Breast epithelium (tissue), 4 donors: ENCODE measurements around the gene GPAM. TPM values are rescaled to one million over a fixed set of nuclear protein-coding genes. Genes with fewer than 3 reads are reported as not detected.

Source experiments
- DNase-seq, 2 donors: peaks; one replicate each; pipeline ENCODE4 v3.0.0-alpha.2; 2019; ENCODE audit warnings: low spot score in 2 of 2
- H3K27ac ChIP-seq, 2 donors: fragments of 200-600 bp; sonication (generic) in 1 of 2; one replicate each; pipeline ENCODE4 v1.5.1; 2016 to 2019; ENCODE audit warnings: mild to moderate bottlenecking in 1 of 2
- H3K27me3 ChIP-seq, 2 donors: fragments of 200-600 bp; sonication (generic) in 1 of 2; one replicate each; pipeline versions ENCODE4 v1.5.1 to v1.6.0; 2017 to 2019; ENCODE audit warnings: control low read depth in 1 of 2, mild to moderate bottlenecking in 1 of 2
- H3K36me3 ChIP-seq: fragments of 200-600 bp; one replicate; pipeline ENCODE4 v1.5.1; 2019
- H3K4me1 ChIP-seq, 2 donors: fragments of 200-600 bp; sonication (generic); one replicate each; pipeline ENCODE4 v1.5.1; 2016 to 2019; ENCODE audit warnings: control low read depth in 1 of 2
- H3K4me3 ChIP-seq, 3 donors: fragments of 200-600 bp; sonication (generic); 1 replicate in 2 of 3; 2 replicates in 1 of 3; pipeline ENCODE4 v1.5.1; 2016 to 2019; ENCODE audit warnings: mild to moderate bottlenecking in 3 of 3, moderate library complexity in 2 of 3
- H3K9me3 ChIP-seq, 2 donors: fragments of 200-600 bp; sonication (generic) in 1 of 2; one replicate each; pipeline ENCODE4 v1.5.1; 2016 to 2019; ENCODE audit warnings: control low read depth in 1 of 2
- CTCF ChIP-seq, 3 donors: fragments of 450-650 bp; IDR thresholded peaks; one replicate each; pipeline ENCODE4 v1.5.1; 2016 to 2017; ENCODE audit warnings: antibody characterized with exemption in 3 of 3, mild to moderate bottlenecking in 3 of 3, moderate library complexity in 3 of 3
- POLR2A ChIP-seq: fragments of 450-650 bp; IDR thresholded peaks from one replicate; pipeline ENCODE4 v1.6.1; 2016; ENCODE audit warnings: antibody characterized with exemption, mild to moderate bottlenecking, moderate library complexity
- POLR2AphosphoS5 ChIP-seq, 3 donors: sonication (generic); formaldehyde crosslinking; IDR thresholded peaks; one replicate each; pipeline ENCODE4 v1.6.1; 2017; ENCODE audit warnings: antibody characterized with exemption in 3 of 3
- intact Hi-C: fragments of 100-400 bp; cut with DNase I; formaldehyde crosslinking; loops from one replicate; pipeline ENCODE4 v1.15.1; 2023; ENCODE audit warnings: low total_unique reads
- total RNA-seq, 3 donors: library from RNA; depleted of rRNA; stranded (reverse); fragments of >200 nt; gene quantifications; one replicate each; pipeline ENCODE4 v1.1.0, GENCODE V29; 2016

Gene GPAM
- total RNA-seq, 3 donors from 2014 or later = 13.4 to 462 (median 26.3) TPM

- Histone ChIP-seq H3K27ac (no peak overlapping the region), H3K4me1 (no peaks in the 10 kb centered on the region), H3K27me3 (no peaks in the 10 kb centered on the region), H3K36me3 (no peaks in the 10 kb centered on the region), H3K4me3 (no peak overlapping the region), H3K9me3 (no peaks in the 10 kb centered on the region)
- no peak for DNase-seq
- TF ChIP-seq POLR2AphosphoS5 (IDR thresholded peaks at IDR 0.05) (no peak), CTCF (IDR thresholded peaks at IDR 0.05) (no peak), POLR2A (no peak)
- intact Hi-C loops = no loop called here
Observed at GRCh38 chr10:112143420-112143819, 40.1 kb downstream of the GPAM start.

GRCh38 chr10:112141292-112141691 lies 42.3 kb downstream of the GPAM start:
- TF ChIP-seq CTCF (IDR thresholded peaks at IDR 0.05) (no peak), POLR2AphosphoS5 (IDR thresholded peaks at IDR 0.05) (no peak), POLR2A (no peak)
- no peaks in the 10 kb centered on the region for H3K4me1 ChIP-seq
- H3K36me3 ChIP-seq = no peaks in the 10 kb centered on the region
- H3K27me3 ChIP-seq = no peaks in the 10 kb centered on the region
- no peak overlapping the region for H3K27ac ChIP-seq
- no peaks in the 10 kb centered on the region for H3K9me3 ChIP-seq
- intact Hi-C loops = no loop called here
- no peak overlapping the region for H3K4me3 ChIP-seq
- no peak for DNase-seq

- Histone ChIP-seq H3K27ac (no peak overlapping the region), H3K4me3 (no peak overlapping the region), H3K9me3 (no peaks in the 10 kb centered on the region), H3K36me3 (no peaks in the 10 kb centered on the region), H3K27me3 (no peaks in the 10 kb centered on the region), H3K4me1 (no peaks in the 10 kb centered on the region)
- intact Hi-C loops = no loop called here
- TF ChIP-seq POLR2AphosphoS5 (IDR thresholded peaks at IDR 0.05) = no peak
- no peak for TF ChIP-seq POLR2A
- TF ChIP-seq CTCF (IDR thresholded peaks at IDR 0.05) = peak; percentile 52 to 78 (median 60)
- DNase-seq = peak in 1 of 2 donors; percentile 61
Observed at GRCh38 chr10:112140110-112140970, 43.2 kb downstream of the GPAM start.

GRCh38 chr10:112139176-112139575 lies 44.4 kb downstream of the GPAM start:
- Histone ChIP-seq H3K27ac (no peak overlapping the region), H3K9me3 (no peaks in the 10 kb centered on the region), H3K4me1 (no peaks in the 10 kb centered on the region), H3K4me3 (no peak overlapping the region), H3K36me3 (no peaks in the 10 kb centered on the region), H3K27me3 (no peaks in the 10 kb centered on the region)
- DNase-seq = no peak
- intact Hi-C loops = no loop called here
- TF ChIP-seq POLR2A (no peak), POLR2AphosphoS5 (IDR thresholded peaks at IDR 0.05) (no peak), CTCF (IDR thresholded peaks at IDR 0.05) (no peak)

GRCh38 chr10:112137154-112137987 lies 46.2 kb downstream of the GPAM start:
- Histone ChIP-seq H3K4me3 (no peak overlapping the region), H3K36me3 (no peaks in the 10 kb centered on the region), H3K9me3 (no peaks in the 10 kb centered on the region), H3K4me1 (no peaks in the 10 kb centered on the region), H3K27me3 (no peaks in the 10 kb centered on the region), H3K27ac (no peak overlapping the region)
- peak; percentile 29 to 66 for DNase-seq
- no peak for TF ChIP-seq POLR2A
- TF ChIP-seq CTCF (IDR thresholded peaks at IDR 0.05) = peak; percentile 44 to 82 (median 68)
- intact Hi-C loops = no loop called here
